SK-N-SH (cell line): ENCODE results near the gene VCP. TPM values are rescaled to one million over a fixed set of nuclear protein-coding genes. Genes with fewer than 3 reads are reported as not detected.

Experiments
- CTCF ChIA-PET: fragments of 300-600, 350-600 bp; formaldehyde crosslinking; extraction: SDS; loops from one replicate; lab custom pipeline; 2021; lab: Yijun Ruan, JAX
- POLR2A ChIA-PET: fragments of 350-600 bp; sonication (Branson Sonifier 250); formaldehyde crosslinking; extraction: SDS; loops from one replicate; lab custom pipeline; 2020; ENCODE audit warnings: antibody characterized with exemption, inconsistent platforms; lab: Yijun Ruan, JAX
- DNase-seq: peaks from one replicate; pipeline ENCODE4 v3.0.0; 2012
- H2AFZ ChIP-seq: fragments of 200-600 bp; sonication (generic); 2 replicates; pipeline ENCODE4 v1.8.1; 2016; ENCODE audit warnings: antibody characterized with exemption, mild to moderate bottlenecking, low read depth
- H3F3A ChIP-seq: fragments of 200-600 bp; sonication (generic); replicated peaks from 2 replicates; pipeline ENCODE3; 2016; ENCODE audit warnings: antibody characterized with exemption, mild to moderate bottlenecking; ENCODE audit not compliant: insufficient read depth
- H3K27ac ChIP-seq, 2 experiments: fragments of 200-500 bp in 1 of 2; fragments of 200-600 bp in 1 of 2; sonication (Bioruptor generic) in 1 of 2; sonication (generic), shearing (Covaris generic) in 1 of 2; 2 replicates each; pipeline versions ENCODE4 v1.5.1 to v1.6.1; 2014 to 2016; ENCODE audit warnings: low read depth in 2 of 2, inconsistent platforms in 1 of 2, low read length in 1 of 2, mild to moderate bottlenecking in 1 of 2, mixed read lengths in 1 of 2
- H3K27me3 ChIP-seq: fragments of 200-600 bp; sonication (generic), shearing (Covaris generic); 2 replicates; pipeline ENCODE4 v1.6.1; 2016; ENCODE audit warnings: mixed run types; ENCODE audit not compliant: insufficient read depth
- H3K36me3 ChIP-seq, 2 experiments: fragments of 200-500 bp in 1 of 2; fragments of 200-600 bp in 1 of 2; sonication (Bioruptor generic) in 1 of 2; sonication (generic) in 1 of 2; replicated peaks in 1 of 2; 2 replicates each; pipeline versions ENCODE3 to v1.5.1; 2014 to 2016; ENCODE audit warnings: low read length in 1 of 2, mild to moderate bottlenecking in 1 of 2; ENCODE audit not compliant: insufficient read depth in 2 of 2, control insufficient read depth in 1 of 2
- H3K4me1 ChIP-seq, 2 experiments: fragments of 200-500 bp in 1 of 2; fragments of 200-600 bp in 1 of 2; sonication (Bioruptor generic) in 1 of 2; sonication (generic), shearing (Covaris generic) in 1 of 2; 2 replicates each; pipeline versions ENCODE4 v1.5.1 to v1.6.1; 2014 to 2016; ENCODE audit warnings: low read depth in 1 of 2, low read length in 1 of 2, mixed run types in 1 of 2; ENCODE audit not compliant: insufficient read depth in 2 of 2, control insufficient read depth in 1 of 2
- H3K4me2 ChIP-seq: fragments of 200-600 bp; sonication (generic), shearing (Covaris generic); 2 replicates; pipeline ENCODE4 v1.6.1; 2017; ENCODE audit warnings: mixed run types
- H3K4me3 ChIP-seq, 2 experiments: fragments of 200-500 bp in 1 of 2; fragments of 200-600 bp in 1 of 2; sonication (Bioruptor generic) in 1 of 2; sonication (generic), shearing (Covaris generic) in 1 of 2; 2 replicates each; pipeline versions ENCODE4 v1.5.1 to v1.8.1; 2014 to 2016; ENCODE audit warnings: low read depth in 2 of 2, inconsistent platforms in 1 of 2, low read length in 1 of 2, mild to moderate bottlenecking in 1 of 2, mixed read lengths in 1 of 2, moderate library complexity in 1 of 2
- H3K79me2 ChIP-seq: fragments of 200-600 bp; sonication (generic); 2 replicates; pipeline ENCODE4 v1.8.1; 2017; ENCODE audit warnings: mild to moderate bottlenecking; ENCODE audit not compliant: insufficient read depth
- H3K9ac ChIP-seq: fragments of 200-600 bp; sonication (generic); 2 replicates; pipeline ENCODE4 v1.6.1; 2017; ENCODE audit warnings: mixed run types
- H3K9me2 ChIP-seq: fragments of 200-600 bp; sonication (generic); 2 replicates; pipeline ENCODE4 v1.6.1; 2017; ENCODE audit warnings: mixed run types
- H3K9me3 ChIP-seq: fragments of 200-600 bp; sonication (generic); 2 replicates; pipeline ENCODE4 v1.6.1; 2017; ENCODE audit warnings: mixed run types, mild to moderate bottlenecking, moderate library complexity
- H4K20me1 ChIP-seq: fragments of 200-600 bp; sonication (generic); 2 replicates; pipeline ENCODE4 v1.6.1; 2017; ENCODE audit warnings: mild to moderate bottlenecking, mixed run types; ENCODE audit not compliant: insufficient read depth
- FOXJ3 ChIP-seq: sonication (generic); formaldehyde crosslinking; IDR thresholded peaks from 2 replicates; pipeline ENCODE4 v1.5.1; 2020; ENCODE audit warnings: mild to moderate bottlenecking, missing genetic modification reagents
- GATA2 ChIP-seq: sonication (generic); formaldehyde crosslinking; IDR thresholded peaks from 2 replicates; pipeline ENCODE4 v1.5.0; 2020; ENCODE audit warnings: mild to moderate bottlenecking, missing genetic modification reagents
- MXI1 ChIP-seq: IDR thresholded peaks from 2 replicates; pipeline ENCODE4 v1.6.1; 2012; ENCODE audit warnings: mild to moderate bottlenecking, low read depth, low read length, improper control_type of control experiment
- RAD21 ChIP-seq: IDR thresholded peaks from 2 replicates; pipeline ENCODE4 v1.6.1; 2012; ENCODE audit warnings: mild to moderate bottlenecking, low read length
- RFX5 ChIP-seq: IDR thresholded peaks from 2 replicates; pipeline ENCODE4 v1.6.1; 2012; ENCODE audit warnings: mild to moderate bottlenecking, improper control_type of control experiment, low read length
- SIN3A ChIP-seq: IDR thresholded peaks from 2 replicates; pipeline ENCODE4 v1.6.1; 2012; ENCODE audit warnings: low read depth, mild to moderate bottlenecking, low read length, moderate library complexity, borderline replicate concordance
- TAF1 ChIP-seq: IDR thresholded peaks from 2 replicates; pipeline ENCODE4 v1.6.1; 2012; ENCODE audit warnings: low read depth, mild to moderate bottlenecking, low read length, moderate library complexity, borderline replicate concordance
- TEAD4 ChIP-seq: IDR thresholded peaks from 2 replicates; pipeline ENCODE4 v1.4.0; 2012; ENCODE audit warnings: mild to moderate bottlenecking, borderline replicate concordance; ENCODE audit not compliant: insufficient read depth
- WGBS: methylation state at CpG from one replicate; pipeline ENCODE4 v1.1.6; 2017; ENCODE audit warnings: low lambda C conversion rate; 5-methylcytosine and 5-hydroxymethylcytosine counted together
- polyA plus RNA-seq, 3 experiments: library from polyadenylated mRNA; depleted of rRNA; stranded (reverse); fragments of >200 nt; gene quantifications; 2 replicates each; pipeline ENCODE4 v1.2.3, GENCODE V29; 2012
- TF ChIP-seq, protein P1 (sequence below): fragments of 150-350 bp; IDR thresholded peaks from 2 replicates; pipeline ENCODE4 v1.6.1; 2016; ENCODE audit warnings: mild to moderate bottlenecking, low read depth, low read length
- TF ChIP-seq, protein P2 (sequence below): IDR thresholded peaks from 2 replicates; pipeline ENCODE4 v1.6.1; 2012; ENCODE audit warnings: mild to moderate bottlenecking, low read depth, low read length, moderate library complexity
- TF ChIP-seq, protein P3 (sequence below): IDR thresholded peaks from 2 replicates; pipeline ENCODE4; 2012
- TF ChIP-seq, protein P4 (sequence below): fragments of 200-600 bp; sonication (generic); IDR thresholded peaks from 2 replicates; pipeline ENCODE4 v1.6.1; 2017; ENCODE audit warnings: antibody characterized with exemption, mild to moderate bottlenecking, moderate library complexity
- TF ChIP-seq, protein P5 (sequence below): IDR thresholded peaks from 2 replicates; pipeline ENCODE4 v1.4.0; 2012; ENCODE audit warnings: low read depth, borderline replicate concordance

Gene VCP
- polyA plus RNA-seq, 1 of the 3 experiments (the other 2 are of a cell fraction) = 238 TPM

DNA sequence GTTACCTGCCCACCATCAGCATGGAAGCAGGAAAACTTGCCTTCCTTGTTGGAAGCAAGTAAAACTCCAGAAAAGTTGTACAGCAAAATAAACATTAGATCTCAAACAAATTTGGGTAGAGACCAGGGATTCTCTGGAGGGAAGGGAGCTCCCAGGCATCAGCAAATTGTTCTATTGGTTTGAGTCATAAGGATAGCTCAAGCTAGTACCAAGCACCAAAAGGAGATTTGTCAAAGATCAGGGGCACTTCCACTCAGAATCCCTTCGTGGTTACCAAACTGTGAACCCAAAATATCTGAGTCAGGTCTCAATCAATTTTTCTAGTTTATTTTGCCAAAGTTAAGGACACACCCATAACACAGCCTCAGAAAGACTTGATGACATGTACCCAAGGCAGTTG lies 45.1 kb downstream of the VCP start:
- DNase-seq = no peak
- no peak overlapping the region for H3K9ac ChIP-seq
- WGBS = 88% methylated on average over 1 of the region's 1 CpG
- H2AFZ ChIP-seq = no peak overlapping the region
- H3K4me2 ChIP-seq = no peak overlapping the region
- peaks cover 0 to 17% of the 10 kb centered on the region in 2 experiments for H3K36me3 ChIP-seq
- no peak overlapping the region for H3K4me3 ChIP-seq
- H3K9me3 ChIP-seq = no peaks in the 10 kb centered on the region
- H4K20me1 ChIP-seq = no peaks in the 10 kb centered on the region
- TF ChIP-seq, protein P1, sequence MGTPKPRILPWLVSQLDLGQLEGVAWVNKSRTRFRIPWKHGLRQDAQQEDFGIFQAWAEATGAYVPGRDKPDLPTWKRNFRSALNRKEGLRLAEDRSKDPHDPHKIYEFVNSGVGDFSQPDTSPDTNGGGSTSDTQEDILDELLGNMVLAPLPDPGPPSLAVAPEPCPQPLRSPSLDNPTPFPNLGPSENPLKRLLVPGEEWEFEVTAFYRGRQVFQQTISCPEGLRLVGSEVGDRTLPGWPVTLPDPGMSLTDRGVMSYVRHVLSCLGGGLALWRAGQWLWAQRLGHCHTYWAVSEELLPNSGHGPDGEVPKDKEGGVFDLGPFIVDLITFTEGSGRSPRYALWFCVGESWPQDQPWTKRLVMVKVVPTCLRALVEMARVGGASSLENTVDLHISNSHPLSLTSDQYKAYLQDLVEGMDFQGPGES = no peak
- TF ChIP-seq, protein P2, sequence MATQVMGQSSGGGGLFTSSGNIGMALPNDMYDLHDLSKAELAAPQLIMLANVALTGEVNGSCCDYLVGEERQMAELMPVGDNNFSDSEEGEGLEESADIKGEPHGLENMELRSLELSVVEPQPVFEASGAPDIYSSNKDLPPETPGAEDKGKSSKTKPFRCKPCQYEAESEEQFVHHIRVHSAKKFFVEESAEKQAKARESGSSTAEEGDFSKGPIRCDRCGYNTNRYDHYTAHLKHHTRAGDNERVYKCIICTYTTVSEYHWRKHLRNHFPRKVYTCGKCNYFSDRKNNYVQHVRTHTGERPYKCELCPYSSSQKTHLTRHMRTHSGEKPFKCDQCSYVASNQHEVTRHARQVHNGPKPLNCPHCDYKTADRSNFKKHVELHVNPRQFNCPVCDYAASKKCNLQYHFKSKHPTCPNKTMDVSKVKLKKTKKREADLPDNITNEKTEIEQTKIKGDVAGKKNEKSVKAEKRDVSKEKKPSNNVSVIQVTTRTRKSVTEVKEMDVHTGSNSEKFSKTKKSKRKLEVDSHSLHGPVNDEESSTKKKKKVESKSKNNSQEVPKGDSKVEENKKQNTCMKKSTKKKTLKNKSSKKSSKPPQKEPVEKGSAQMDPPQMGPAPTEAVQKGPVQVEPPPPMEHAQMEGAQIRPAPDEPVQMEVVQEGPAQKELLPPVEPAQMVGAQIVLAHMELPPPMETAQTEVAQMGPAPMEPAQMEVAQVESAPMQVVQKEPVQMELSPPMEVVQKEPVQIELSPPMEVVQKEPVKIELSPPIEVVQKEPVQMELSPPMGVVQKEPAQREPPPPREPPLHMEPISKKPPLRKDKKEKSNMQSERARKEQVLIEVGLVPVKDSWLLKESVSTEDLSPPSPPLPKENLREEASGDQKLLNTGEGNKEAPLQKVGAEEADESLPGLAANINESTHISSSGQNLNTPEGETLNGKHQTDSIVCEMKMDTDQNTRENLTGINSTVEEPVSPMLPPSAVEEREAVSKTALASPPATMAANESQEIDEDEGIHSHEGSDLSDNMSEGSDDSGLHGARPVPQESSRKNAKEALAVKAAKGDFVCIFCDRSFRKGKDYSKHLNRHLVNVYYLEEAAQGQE = no peak
- TF ChIP-seq TAF1 (no peak), TEAD4 (no peak), RAD21 (no peak), MXI1 (no peak), SIN3A (no peak), FOXJ3 (no peak), GATA2 (CRISPR knock-in tag) (no peak), RFX5 (no peak)
- TF ChIP-seq, protein P3, sequence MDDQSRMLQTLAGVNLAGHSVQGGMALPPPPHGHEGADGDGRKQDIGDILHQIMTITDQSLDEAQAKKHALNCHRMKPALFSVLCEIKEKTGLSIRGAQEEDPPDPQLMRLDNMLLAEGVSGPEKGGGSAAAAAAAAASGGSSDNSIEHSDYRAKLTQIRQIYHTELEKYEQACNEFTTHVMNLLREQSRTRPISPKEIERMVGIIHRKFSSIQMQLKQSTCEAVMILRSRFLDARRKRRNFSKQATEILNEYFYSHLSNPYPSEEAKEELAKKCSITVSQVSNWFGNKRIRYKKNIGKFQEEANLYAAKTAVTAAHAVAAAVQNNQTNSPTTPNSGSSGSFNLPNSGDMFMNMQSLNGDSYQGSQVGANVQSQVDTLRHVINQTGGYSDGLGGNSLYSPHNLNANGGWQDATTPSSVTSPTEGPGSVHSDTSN = no peak
- TF ChIP-seq, protein P4, sequence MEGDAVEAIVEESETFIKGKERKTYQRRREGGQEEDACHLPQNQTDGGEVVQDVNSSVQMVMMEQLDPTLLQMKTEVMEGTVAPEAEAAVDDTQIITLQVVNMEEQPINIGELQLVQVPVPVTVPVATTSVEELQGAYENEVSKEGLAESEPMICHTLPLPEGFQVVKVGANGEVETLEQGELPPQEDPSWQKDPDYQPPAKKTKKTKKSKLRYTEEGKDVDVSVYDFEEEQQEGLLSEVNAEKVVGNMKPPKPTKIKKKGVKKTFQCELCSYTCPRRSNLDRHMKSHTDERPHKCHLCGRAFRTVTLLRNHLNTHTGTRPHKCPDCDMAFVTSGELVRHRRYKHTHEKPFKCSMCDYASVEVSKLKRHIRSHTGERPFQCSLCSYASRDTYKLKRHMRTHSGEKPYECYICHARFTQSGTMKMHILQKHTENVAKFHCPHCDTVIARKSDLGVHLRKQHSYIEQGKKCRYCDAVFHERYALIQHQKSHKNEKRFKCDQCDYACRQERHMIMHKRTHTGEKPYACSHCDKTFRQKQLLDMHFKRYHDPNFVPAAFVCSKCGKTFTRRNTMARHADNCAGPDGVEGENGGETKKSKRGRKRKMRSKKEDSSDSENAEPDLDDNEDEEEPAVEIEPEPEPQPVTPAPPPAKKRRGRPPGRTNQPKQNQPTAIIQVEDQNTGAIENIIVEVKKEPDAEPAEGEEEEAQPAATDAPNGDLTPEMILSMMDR = no peak
- TF ChIP-seq, protein P5, sequence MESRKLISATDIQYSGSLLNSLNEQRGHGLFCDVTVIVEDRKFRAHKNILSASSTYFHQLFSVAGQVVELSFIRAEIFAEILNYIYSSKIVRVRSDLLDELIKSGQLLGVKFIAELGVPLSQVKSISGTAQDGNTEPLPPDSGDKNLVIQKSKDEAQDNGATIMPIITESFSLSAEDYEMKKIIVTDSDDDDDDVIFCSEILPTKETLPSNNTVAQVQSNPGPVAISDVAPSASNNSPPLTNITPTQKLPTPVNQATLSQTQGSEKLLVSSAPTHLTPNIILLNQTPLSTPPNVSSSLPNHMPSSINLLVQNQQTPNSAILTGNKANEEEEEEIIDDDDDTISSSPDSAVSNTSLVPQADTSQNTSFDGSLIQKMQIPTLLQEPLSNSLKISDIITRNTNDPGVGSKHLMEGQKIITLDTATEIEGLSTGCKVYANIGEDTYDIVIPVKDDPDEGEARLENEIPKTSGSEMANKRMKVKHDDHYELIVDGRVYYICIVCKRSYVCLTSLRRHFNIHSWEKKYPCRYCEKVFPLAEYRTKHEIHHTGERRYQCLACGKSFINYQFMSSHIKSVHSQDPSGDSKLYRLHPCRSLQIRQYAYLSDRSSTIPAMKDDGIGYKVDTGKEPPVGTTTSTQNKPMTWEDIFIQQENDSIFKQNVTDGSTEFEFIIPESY = no peak
- peaks cover 0 to 6% of the 10 kb centered on the region in 2 experiments; a peak in 1 of 4 replicates for H3K4me1 ChIP-seq
- ChIA-PET POLR2A (interaction anchor here (1.0 kb wide), 1 partner anchor 25 kb away, joined by 5 read pairs; no protein-coding TSS in a partner anchor), CTCF (interaction anchor here (0.6 to 2.3 kb wide), 4 partner anchors 24 to 128 kb away, joined by 3 to 11 read pairs (median 7); no protein-coding TSS in a partner anchor)
- no peaks in the 10 kb centered on the region for H3K27me3 ChIP-seq
- H3K27ac ChIP-seq = no peak overlapping the region
- H3F3A ChIP-seq = no peaks in the 10 kb centered on the region
- no peaks in the 10 kb centered on the region for H3K9me2 ChIP-seq
- H3K79me2 ChIP-seq = no peaks in the 10 kb centered on the region
